GM10248 (cell line): Measurements from ENCODE around the gene ETFB.

Source experiments
- CTCF ChIA-PET: fragments of 300-600 bp; sonication (Branson Sonifier 250); formaldehyde crosslinking; extraction: SDS; loops from one replicate; lab custom pipeline; 2021; ENCODE audit warnings: antibody characterized with exemption; lab: Yijun Ruan, JAX
- POLR2A ChIA-PET: fragments of 350-650 bp; sonication (Branson Sonifier 250); formaldehyde crosslinking; extraction: SDS; loops from one replicate; lab custom pipeline; 2020; ENCODE audit warnings: antibody characterized with exemption; lab: Yijun Ruan, JAX
- DNase-seq: peaks from one replicate; pipeline ENCODE4 v3.0.0; 2012; ENCODE audit errors: extremely low spot score
- TF ChIP-seq, protein P1 (sequence below): IDR thresholded peaks from 2 replicates; pipeline ENCODE4 v1.5.1; 2012; ENCODE audit warnings: mild to moderate bottlenecking, low read depth; ENCODE audit errors: extremely low read depth, missing control alignments, control extremely low read depth

The ETFB gene

DNA sequence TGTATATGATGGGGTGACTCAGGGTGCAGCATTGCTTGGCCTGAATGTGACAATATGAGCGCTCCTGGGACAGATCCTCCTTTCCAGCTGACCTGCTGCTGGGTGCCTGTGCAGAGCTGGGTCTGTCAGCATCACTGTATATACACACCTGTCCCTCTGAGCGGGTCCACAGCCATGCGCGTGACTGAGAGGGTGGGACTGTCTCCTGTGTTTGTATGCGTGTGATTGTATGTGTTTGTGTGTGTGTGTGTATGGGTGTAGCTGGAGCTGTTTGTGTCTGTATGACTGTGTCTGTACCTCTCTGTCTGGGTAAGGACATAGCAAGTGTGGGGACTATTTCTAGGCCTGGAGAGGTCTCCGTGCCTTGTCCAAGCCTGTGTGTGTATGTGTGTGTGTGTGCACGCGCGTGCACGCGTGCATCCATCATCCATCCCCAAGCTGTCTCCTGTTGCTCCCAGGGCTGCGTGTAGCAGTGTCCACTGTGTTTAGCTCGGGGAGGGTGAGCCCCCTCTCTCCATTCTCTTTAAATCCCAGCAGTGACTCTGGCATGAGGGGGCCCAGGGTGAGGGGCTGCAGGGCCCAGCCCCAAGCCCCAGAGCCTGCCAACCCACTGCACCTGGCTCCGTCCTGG, 46.4 kb downstream of the ETFB start:
- DNase-seq, result no peak
- TF ChIP-seq, protein P1, sequence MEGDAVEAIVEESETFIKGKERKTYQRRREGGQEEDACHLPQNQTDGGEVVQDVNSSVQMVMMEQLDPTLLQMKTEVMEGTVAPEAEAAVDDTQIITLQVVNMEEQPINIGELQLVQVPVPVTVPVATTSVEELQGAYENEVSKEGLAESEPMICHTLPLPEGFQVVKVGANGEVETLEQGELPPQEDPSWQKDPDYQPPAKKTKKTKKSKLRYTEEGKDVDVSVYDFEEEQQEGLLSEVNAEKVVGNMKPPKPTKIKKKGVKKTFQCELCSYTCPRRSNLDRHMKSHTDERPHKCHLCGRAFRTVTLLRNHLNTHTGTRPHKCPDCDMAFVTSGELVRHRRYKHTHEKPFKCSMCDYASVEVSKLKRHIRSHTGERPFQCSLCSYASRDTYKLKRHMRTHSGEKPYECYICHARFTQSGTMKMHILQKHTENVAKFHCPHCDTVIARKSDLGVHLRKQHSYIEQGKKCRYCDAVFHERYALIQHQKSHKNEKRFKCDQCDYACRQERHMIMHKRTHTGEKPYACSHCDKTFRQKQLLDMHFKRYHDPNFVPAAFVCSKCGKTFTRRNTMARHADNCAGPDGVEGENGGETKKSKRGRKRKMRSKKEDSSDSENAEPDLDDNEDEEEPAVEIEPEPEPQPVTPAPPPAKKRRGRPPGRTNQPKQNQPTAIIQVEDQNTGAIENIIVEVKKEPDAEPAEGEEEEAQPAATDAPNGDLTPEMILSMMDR, result no peak
- ChIA-PET POLR2A (no interaction called here), CTCF (no interaction called here)

DNA sequence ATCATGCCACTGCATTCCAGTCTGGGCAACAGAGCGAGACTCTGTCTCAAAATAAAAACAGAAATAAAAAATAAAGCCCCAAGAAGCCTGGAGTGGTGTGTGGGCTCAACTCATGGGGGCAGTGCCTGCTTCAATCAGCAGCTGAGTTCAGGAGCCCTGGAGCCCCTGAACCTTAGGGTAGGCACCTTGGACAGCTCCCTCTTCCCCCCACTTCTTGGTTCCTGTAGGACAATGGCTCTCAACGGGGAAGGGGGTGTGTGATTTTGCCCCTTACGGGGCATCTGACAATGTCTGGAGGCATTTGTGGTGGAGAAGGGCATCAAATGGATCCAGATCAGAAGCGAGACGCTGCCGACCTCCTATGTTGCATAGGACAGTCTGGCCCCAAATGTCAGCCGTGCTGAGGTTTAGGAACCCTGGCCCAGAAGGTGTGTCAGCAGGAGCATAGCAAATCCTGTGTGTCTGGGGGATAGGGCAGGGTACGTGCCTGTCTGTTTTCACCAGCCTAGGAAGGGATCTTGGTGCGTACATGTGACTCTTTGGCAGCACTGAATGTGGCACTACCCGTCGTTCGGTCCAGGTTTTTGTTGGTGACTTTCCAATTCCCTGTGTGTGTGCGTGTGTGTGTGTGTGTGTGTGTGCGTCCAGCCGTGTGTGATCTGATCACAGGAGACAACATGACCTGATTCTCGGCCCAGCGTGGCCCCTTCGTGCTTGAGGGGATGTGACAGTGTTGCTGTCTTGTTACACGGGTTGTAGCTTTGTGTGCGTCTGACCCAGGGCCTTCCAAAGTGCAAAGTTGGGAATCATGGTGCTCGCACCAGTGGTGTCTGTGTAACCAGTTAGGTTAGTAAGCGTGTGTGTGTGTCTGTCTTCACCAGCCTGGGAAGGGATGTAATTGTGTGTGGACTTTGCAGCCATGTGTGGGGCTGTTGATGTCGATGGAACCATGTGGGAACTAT, 47.2 kb downstream of the ETFB start:
- ChIA-PET CTCF (no interaction called here), POLR2A (no interaction called here)
- TF ChIP-seq, protein P1, result no peak
- no peak for DNase-seq

DNA sequence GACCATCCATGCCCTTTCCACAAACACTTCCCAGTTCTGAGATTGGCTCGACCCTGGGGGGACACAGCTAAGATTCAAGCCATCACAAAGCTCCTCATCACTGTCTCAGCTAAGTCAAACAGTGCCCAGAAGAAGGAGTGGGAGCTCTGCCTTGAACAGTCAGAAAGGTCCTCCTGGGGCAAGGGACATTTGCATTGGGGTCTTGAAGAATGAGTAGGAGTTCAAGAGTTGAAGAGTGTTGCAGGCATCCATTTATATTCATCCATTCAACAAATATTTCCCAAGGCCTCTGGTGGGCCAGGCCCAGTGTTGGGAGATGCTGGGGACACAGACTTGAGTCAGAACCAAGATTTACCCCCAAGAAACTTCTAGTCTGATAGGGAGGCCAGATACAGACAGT, 48.2 kb downstream of the ETFB start:
- DNase-seq, result no peak
- ChIA-PET POLR2A (no interaction called here), CTCF (interaction anchor here (1.0 kb wide), 1 partner anchor 10 kb away, joined by 3 read pairs; no protein-coding TSS in a partner anchor)
- TF ChIP-seq, protein P1, result no peak

GRCh38 chr19:51317376-51317775, 48.8 kb downstream of the ETFB start:
- TF ChIP-seq, protein P1, result no peak
- no peak for DNase-seq
- CTCF ChIA-PET, result interaction anchor here (1.0 kb wide), 1 partner anchor 10 kb away, joined by 3 read pairs; no protein-coding TSS in a partner anchor
- POLR2A ChIA-PET, result no interaction called here

GRCh38 chr19:51316688-51317087, 49.5 kb downstream of the ETFB start:
- ChIA-PET POLR2A (no interaction called here), CTCF (no interaction called here)
- TF ChIP-seq, protein P1, result no peak
- no peak for DNase-seq

GRCh38 chr19:51311351-51312257, 54.6 kb downstream of the ETFB start, which contains the start of gene IGLON5:
Gene IGLON5 (plus strand): TSS chr19:51311644. CDS start chr19:51311848, 204 bp downstream.
- TF ChIP-seq, protein P1, result no peak
- CTCF ChIA-PET, result no interaction called here
- no peak for DNase-seq

More at GRCh38 chr19:51311351-51312257, 54.6 kb downstream of the ETFB start, which contains the start of gene IGLON5:
- POLR2A ChIA-PET, result no interaction called here
